Stimulated activated naive CD8-positive, alpha-beta T cell treated with anti-CD3 and anti-CD28 coated beads, Interleukin-15, Interleukin-2, amounts not matched to agents 100 U/mL and 50 U/mL, for 24 hours (primary cell): Measurements from ENCODE around the gene GRM8.

Source experiments
- ATAC-seq: fragments of 150-1000 bp; cut with Tn5 transposase; one replicate; pipeline ENCODE4 v1.10.0; 2021
- DNase-seq: peaks from one replicate; pipeline ENCODE4 v3.0.0; 2021

Gene GRM8

DNA sequence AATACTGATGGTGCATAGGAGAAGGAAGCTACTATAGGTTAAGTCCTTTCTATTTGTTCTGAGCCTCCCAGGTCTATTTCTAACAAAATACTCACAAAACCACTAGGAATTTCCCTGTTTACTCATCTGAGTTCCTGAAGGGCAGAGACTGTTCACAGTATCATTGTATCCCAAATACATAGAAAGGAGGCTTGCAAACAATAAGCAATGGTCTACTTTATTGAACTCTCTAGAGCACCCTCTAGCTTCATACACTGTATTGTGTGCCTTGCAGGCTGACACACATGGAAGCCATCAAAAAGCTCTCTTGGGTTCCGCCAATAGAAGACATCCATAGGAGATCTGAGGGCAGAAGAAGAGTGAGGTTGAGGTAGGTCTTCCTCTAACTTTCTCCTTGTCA is 826.1 kb downstream of the GRM8 start:
- no peak for DNase-seq
- no peak for ATAC-seq

DNA sequence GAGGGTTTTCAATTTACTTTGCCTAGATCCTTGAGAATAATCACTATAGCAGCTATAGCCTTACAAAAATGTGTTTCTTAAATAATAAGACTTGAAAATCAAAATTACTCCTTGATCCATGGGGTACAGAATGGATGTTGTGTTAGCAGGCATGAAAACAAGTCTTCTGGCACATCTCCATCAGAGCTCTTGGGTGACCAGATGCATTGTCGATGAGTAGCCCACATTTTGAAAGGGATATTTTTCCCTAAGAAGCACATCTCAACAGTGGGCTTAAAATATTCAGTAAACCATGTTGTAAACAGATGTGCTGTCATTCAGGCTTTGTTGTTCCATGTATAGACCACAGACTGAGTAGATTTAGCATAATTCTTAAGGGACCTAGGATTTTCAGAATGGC is 827.8 kb downstream of the GRM8 start:
- DNase-seq (no peak), ATAC-seq (no peak)

DNA sequence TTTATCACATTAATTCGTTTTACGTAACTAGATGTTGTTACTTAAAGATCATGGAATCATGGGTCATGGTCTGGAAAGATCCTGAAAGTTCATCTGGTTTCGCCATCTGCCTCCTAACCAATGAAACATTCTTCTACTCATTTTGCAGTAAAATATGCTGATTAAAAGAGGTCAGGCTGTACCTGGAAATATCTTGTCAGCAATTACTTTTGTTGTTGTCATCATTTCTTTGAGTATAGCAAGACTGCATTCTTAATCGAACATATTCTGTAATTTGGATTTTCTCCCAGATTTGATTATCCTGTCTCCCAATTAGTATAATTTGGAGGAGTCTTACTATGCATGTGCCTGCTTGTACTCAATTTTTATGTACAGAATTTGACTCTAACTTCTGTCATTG is 833.7 kb downstream of the GRM8 start:
- ATAC-seq: no peak

DNA sequence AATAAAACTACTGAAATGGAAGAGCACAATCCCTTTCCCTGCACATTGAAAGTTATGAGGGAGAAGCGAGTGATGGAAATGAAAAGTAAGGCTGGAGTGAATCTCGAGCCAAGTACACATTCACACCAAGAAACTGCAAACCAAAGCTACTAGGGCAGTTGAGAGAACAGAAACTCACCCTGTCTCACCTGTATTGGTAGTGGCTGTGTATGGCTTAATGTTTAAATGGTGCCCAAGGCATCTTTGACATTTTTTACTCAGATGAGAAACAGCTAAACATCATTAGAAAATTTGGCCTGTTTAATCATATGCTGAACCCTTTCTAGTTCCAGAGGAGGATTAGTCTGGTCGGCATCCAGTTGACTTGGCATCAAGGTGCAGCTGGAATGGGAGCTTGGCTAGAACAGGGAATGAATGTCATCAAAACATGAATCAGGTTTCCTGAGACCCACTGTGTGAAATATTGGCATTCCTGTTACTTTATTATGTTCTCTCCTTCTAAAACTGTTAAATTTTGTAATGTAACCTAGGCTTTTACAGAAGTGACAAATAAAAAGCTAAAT is 840.8 kb downstream of the GRM8 start:
- no peak for ATAC-seq

More for the DNA sequence above, 833.7 kb downstream of the GRM8 start:
- DNase-seq: no peak

DNA sequence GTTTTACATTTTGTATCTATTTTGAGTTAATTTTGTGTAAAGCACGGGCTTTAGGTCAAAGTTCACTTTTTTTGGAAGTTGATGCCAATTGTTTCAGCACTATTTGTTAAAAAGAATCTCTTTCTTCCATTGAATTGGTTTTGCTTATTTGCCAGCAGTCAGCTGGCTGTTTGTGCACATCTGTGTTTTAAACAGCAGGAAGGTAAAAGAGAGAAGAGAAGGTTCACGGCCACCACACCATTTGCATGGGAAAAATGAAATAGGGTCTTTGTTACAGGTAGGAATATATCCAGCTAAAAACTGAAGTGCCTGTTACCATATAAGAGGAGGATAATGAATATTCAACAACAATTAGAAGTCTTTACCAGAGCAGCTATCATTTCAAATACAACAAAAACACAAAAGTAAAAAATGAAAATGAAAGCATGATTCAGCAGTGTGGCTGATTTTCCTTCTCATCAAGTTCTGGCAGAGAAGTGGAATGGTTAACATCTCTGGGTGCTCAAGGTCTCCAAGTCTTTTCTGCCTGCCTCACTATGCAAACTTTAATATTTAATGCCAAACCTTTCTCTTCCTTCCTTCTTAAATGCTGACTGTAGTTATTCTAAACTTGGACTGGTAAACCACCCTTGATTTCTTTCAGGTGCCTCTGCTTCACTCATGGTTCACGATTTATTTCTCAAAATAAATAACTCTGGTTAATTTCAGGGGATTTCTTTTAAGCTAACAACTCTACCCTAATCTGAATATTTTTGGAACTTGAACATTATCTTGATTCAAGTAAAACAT is 841.5 kb downstream of the GRM8 start:
- no peak for DNase-seq
- no peak for ATAC-seq

More for the DNA sequence above, 840.8 kb downstream of the GRM8 start:
- DNase-seq: no peak

DNA sequence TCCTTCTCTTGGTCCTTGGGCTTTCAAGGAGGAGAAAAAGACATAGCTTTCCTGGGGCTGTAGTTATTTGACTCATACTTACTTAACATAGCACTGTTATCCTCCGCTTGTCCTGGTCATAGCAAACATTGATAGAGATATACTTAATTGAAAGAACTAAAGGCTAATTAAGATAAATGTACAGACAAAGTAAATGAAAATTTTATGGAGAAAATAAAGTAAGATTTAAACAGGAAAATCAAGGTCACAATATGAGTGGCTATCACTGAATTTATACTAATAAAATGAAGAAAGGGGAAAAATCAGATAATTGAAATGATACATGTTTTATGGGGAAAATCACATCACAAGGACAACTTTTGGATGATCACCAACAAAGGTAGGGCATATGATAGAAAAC is 849.7 kb downstream of the GRM8 start:
- DNase-seq (no peak), ATAC-seq (no peak)

DNA sequence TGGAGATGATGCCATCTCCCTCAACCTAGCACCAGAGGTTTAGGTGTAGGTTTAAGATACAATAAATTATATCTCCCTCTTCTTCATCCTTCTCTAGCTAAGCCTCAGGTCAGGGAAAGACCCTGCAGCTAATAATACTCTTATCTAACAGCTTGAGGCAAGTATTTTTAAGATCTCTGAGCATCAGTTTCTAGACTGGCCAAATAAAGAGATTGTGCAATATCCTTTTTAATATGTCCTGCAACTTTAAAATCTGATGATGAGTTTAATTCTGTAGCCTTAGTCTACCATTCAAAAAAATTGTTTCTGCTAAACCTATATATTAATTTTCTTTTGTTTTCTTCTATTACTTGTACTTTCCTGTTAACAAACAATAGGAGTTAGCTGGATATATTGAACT is 850.8 kb downstream of the GRM8 start:
- ATAC-seq: no peak
- DNase-seq: no peak

DNA sequence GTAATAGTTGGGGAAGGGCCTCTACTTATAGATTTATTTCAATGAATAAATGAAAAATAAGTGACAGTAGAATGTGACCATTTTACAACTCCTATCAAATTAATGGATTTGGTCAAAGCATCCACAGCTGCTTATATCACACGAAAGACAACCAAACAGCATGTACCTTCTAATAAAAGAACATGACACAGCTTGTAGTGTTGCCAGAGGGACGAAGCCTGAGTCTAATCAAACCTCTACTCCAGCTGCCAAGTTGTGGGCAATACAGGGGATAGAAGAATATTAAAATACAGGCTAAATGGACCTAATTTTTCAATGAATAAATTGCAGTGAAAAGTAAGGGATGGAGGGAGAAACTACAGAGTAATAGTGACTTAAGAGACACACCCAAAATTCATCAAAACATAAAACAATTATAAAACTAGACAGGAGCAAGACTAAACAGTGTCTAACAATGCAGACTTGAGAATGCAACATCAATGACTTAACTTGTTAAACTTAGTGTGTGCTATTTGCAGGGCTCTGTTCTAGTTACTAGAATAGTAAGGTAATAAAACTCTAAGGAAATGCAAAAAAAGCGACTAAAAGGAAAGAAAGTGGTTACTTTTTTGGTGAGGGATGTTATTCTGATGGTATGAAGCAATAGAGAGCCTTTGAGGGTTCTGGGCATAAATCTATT is 853.8 kb downstream of the GRM8 start:
- ATAC-seq: no peak

DNA sequence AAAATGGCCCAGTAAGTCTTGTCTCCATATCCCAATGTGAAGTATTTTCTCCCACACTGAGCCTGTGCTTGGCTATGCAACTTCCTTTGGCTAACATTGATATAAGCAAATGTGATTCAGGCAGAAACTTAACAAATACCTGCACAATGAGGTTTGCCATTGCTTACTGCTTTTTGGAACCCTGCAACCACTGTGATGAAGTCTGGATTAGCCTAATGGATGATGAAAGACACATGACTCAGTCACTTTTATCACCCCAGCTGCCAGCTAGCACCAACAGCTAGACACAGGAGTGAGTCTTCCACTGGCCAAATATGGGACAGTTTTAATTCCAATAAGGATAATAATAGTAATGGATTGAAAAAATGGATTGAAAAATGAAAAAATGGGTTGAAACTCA is 854.5 kb downstream of the GRM8 start:
- DNase-seq (no peak), ATAC-seq (no peak)

More for the DNA sequence above, 853.8 kb downstream of the GRM8 start:
- no peak for DNase-seq

DNA sequence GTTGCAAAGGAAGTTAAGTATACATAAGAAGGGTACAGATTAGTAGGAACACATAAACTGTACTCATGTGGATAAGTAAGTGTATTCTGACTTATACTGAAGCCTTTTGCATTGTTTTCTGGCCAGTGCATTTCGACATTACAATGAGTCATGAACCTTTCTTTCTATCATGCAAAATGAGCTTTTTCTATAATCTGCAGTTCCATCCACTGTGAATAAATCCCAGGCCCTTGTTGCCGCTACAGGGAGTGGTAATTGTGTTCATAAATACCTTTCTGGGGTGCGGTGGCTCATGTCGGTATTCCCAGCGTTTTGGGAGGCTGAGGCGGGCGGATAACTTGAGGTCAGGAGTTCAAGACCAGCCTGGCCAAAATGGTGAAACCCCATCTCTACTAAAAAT is 858.3 kb downstream of the GRM8 start:
- ATAC-seq: no peak
- DNase-seq: no peak
